Measurements from ENCODE around the gene SMCHD1.

- TF ChIP-seq EGR1 (IDR thresholded peaks at IDR 0.05; ENCODE audit: low read depth): no peak
- TF ChIP-seq SP1 (IDR thresholded peaks at IDR 0.05; ENCODE audit: low read depth): no peak
- TF ChIP-seq ATF3 (IDR thresholded peaks at IDR 0.05): no peak
- no peak for TF ChIP-seq TCF7L2 (IDR thresholded peaks at IDR 0.05; ENCODE audit: borderline replicate concordance, extremely low read depth, insufficient read depth, insufficient read length)
- TF ChIP-seq CTCF (IDR thresholded peaks at IDR 0.05 in 2 of 3, conservative IDR thresholded peaks at IDR 0.05 in 1 of 3; ENCODE audit: borderline replicate concordance in 1 of 3, insufficient read depth in 1 of 3, low read depth in 2 of 3, low read length in 2 of 3): no peak
- TF ChIP-seq RAD21 (IDR thresholded peaks at IDR 0.05; ENCODE audit: low read depth): no peak
- no peak for TF ChIP-seq MAX (IDR thresholded peaks at IDR 0.05)
- no peak for TF ChIP-seq EZH2 (IDR thresholded peaks at IDR 0.05)
- TF ChIP-seq REST (IDR thresholded peaks at IDR 0.05; ENCODE audit: low read depth): no peak
- TF ChIP-seq POLR2A (IDR thresholded peaks at IDR 0.05; ENCODE audit: borderline replicate concordance, extremely low read depth, insufficient read depth, insufficient read length): no peak
- TF ChIP-seq JUND (IDR thresholded peaks at IDR 0.05): no peak
Observed at GRCh38 chr18:2758309-2758708, 102.8 kb downstream of the SMCHD1 start.
